NCI-H446 (cell line): ENCODE data around the gene CLDN20.
"Not testable (repeated sequence)": the region's sequence is repeated elsewhere in the genome, so short reads cannot be mapped to it uniquely, and the experiment has no call there.

Experiments used
- DNase-seq, 2 experiments: peaks; one replicate each; lab custom pipeline; 2025; lab: John Stamatoyannopoulos, UW

Gene CLDN20

GRCh38 chr6:155245193-155245592, 18.6 kb upstream of the CLDN20 start:
- DNase-seq = no peak

- DNase-seq = no peak
Measured at GRCh38 chr6:155245831-155246230, 18.0 kb upstream of the CLDN20 start.

GRCh38 chr6:155246825-155247224, 17.0 kb upstream of the CLDN20 start:
- DNase-seq = no peak

- no peak for DNase-seq
Measured at GRCh38 chr6:155247618-155248007, 16.2 kb upstream of the CLDN20 start.

GRCh38 chr6:155248008-155249001, 15.5 kb upstream of the CLDN20 start:
- DNase-seq = no peak

- no peak for DNase-seq
Measured at GRCh38 chr6:155250701-155251381, 13.0 kb upstream of the CLDN20 start.

GRCh38 chr6:155252581-155252980, 11.2 kb upstream of the CLDN20 start:
- no peak for DNase-seq

GRCh38 chr6:155253337-155253736, 10.5 kb upstream of the CLDN20 start:
- DNase-seq = no peak

GRCh38 chr6:155254139-155254538, 9.7 kb upstream of the CLDN20 start:
- no peak for DNase-seq

GRCh38 chr6:155256122-155256795, 7.6 kb upstream of the CLDN20 start:
- DNase-seq = no peak

GRCh38 chr6:155257796-155258195, 6.0 kb upstream of the CLDN20 start:
- no peak for DNase-seq

GRCh38 chr6:155259204-155259603, 4.6 kb upstream of the CLDN20 start:
- no peak for DNase-seq

GRCh38 chr6:155259897-155260296, 3.9 kb upstream of the CLDN20 start:
- DNase-seq = no peak

GRCh38 chr6:155260686-155261085, 3.1 kb upstream of the CLDN20 start:
- DNase-seq = no peak

GRCh38 chr6:155261111-155261900, 2.5 kb upstream of the CLDN20 start:
- no peak for DNase-seq

GRCh38 chr6:155262655-155263054, 1.2 kb upstream of the CLDN20 start:
- DNase-seq = no peak

GRCh38 chr6:155264693-155265320, 994 bp downstream of the CLDN20 start:
- no peak for DNase-seq

GRCh38 chr6:155265843-155266535, 2.2 kb downstream of the CLDN20 start:
- no peak for DNase-seq

GRCh38 chr6:155267411-155267810, 3.6 kb downstream of the CLDN20 start:
- no peak for DNase-seq

GRCh38 chr6:155268088-155268867, 4.5 kb downstream of the CLDN20 start:
- not testable (repeated sequence) for DNase-seq
